Measurements from ENCODE around the gene OR7C2.
"Not testable (repeated sequence)": the region's sequence is repeated elsewhere in the genome, so short reads cannot be mapped to it uniquely, and the experiment has no call there.

OR7C2 gene

GRCh38 chr19:14941189-14941588 lies at the start of gene OR7C2:
TSS of gene OR7C2 (plus strand) at chr19:14941489. CDS start at chr19:14941489, 0 bp downstream.
- no peak for DNase-seq

- no peak for DNase-seq
These were observed 39.5 kb upstream of the OR7C2 start for GRCh38 chr19:14901675-14902260.

GRCh38 chr19:14906711-14907110 lies 34.6 kb upstream of the OR7C2 start:
- no peak for DNase-seq

- no peak for DNase-seq
These were observed 26.2 kb upstream of the OR7C2 start for GRCh38 chr19:14915116-14915515.

- no peak for DNase-seq
These were observed 24.4 kb upstream of the OR7C2 start for GRCh38 chr19:14916848-14917247.

- DNase-seq = no peak
These were observed 7.8 kb upstream of the OR7C2 start for GRCh38 chr19:14933506-14933905.

- no peak for DNase-seq
These were observed 1.0 kb upstream of the OR7C2 start for GRCh38 chr19:14940266-14940665.

GRCh38 chr19:14943601-14944000 lies 2.3 kb downstream of the OR7C2 start:
- no peak for DNase-seq

- DNase-seq = no peak
These were observed 3.2 kb downstream of the OR7C2 start for GRCh38 chr19:14944456-14944855.

- not testable (repeated sequence) for DNase-seq
These were observed 8.1 kb downstream of the OR7C2 start for GRCh38 chr19:14949413-14949812.

- no peak for DNase-seq
These were observed 8.6 kb downstream of the OR7C2 start for GRCh38 chr19:14949876-14950275.

GRCh38 chr19:14950421-14950820 lies 9.1 kb downstream of the OR7C2 start:
- DNase-seq = no peak

- DNase-seq = no peak
These were observed 11.5 kb downstream of the OR7C2 start for GRCh38 chr19:14952767-14953166.

- no peak for DNase-seq
These were observed 12.9 kb downstream of the OR7C2 start for GRCh38 chr19:14954071-14954655.

- no peak for DNase-seq
These were observed 16.2 kb downstream of the OR7C2 start for GRCh38 chr19:14957464-14957863.

GRCh38 chr19:14959263-14959662 lies 18.0 kb downstream of the OR7C2 start:
- DNase-seq = no peak

GRCh38 chr19:14961956-14962685 lies 20.8 kb downstream of the OR7C2 start:
- no peak for DNase-seq

- DNase-seq = no peak
These were observed 27.0 kb downstream of the OR7C2 start for GRCh38 chr19:14968247-14968646.

- no peak for DNase-seq
These were observed 30.2 kb downstream of the OR7C2 start for GRCh38 chr19:14971474-14971873.

- no peak for DNase-seq
These were observed 31.4 kb downstream of the OR7C2 start for GRCh38 chr19:14972676-14973075.

GRCh38 chr19:14974488-14974887 lies 33.2 kb downstream of the OR7C2 start:
- DNase-seq = no peak

- no peak for DNase-seq
These were observed 35.8 kb downstream of the OR7C2 start for GRCh38 chr19:14977128-14977527.

- no peak for DNase-seq
These were observed 37.0 kb downstream of the OR7C2 start for GRCh38 chr19:14978161-14978776.

Data from activated T-cell treated with anti-CD3 and anti-CD28 coated beads, Interleukin-2, amount 50 U/mL, for 1 hour (primary cell).